Lower lobe of right lung (tissue), 2 donors: ENCODE data around the gene LTO1. TPM values are rescaled to one million over a fixed set of nuclear protein-coding genes. Genes with fewer than 3 reads are reported as not detected.

Source experiments
- ATAC-seq, 2 donors: fragments of 200-7000 bp; cut with Tn5 transposase; one replicate each; pipeline ENCODE4 v1.9.1; 2020 to 2022; ENCODE audit warnings: mild to moderate bottlenecking in 2 of 2, moderate library complexity in 2 of 2
- DNase-seq: peaks from one replicate; pipeline ENCODE4 v3.0.0-alpha.2; 2020
- H3K27ac ChIP-seq: fragments of 200-600 bp; one replicate; pipeline ENCODE4 v1.8.0; 2022
- H3K27me3 ChIP-seq: fragments of 200-600 bp; one replicate; pipeline ENCODE4 v1.8.0; 2022; ENCODE audit warnings: low read depth
- H3K36me3 ChIP-seq: fragments of 200-600 bp; one replicate; pipeline ENCODE4 v1.8.0; 2022; ENCODE audit warnings: mild to moderate bottlenecking
- H3K4me1 ChIP-seq: fragments of 200-600 bp; one replicate; pipeline ENCODE4 v1.8.0; 2022
- H3K4me3 ChIP-seq: fragments of 200-600 bp; one replicate; pipeline ENCODE4 v1.8.0; 2022; ENCODE audit warnings: mild to moderate bottlenecking
- H3K9me3 ChIP-seq: fragments of 200-600 bp; one replicate; pipeline ENCODE4 v1.8.0; 2022
- intact Hi-C: fragments of 100-400 bp; cut with DNase I; formaldehyde crosslinking; loops from one replicate; pipeline ENCODE4 v1.11.0; 2022
- total RNA-seq: library from RNA; stranded (reverse); fragmentation: NEBNext Ultra II Directional; extraction: Animal tissue kit (Norgen Biotek cat#: 25700); gene quantifications from one replicate; pipeline ENCODE4 v1.2.1, GENCODE V29; 2021
- TF ChIP-seq, protein P1 (sequence below): fragments of 200-600 bp; IDR thresholded peaks from one replicate; pipeline ENCODE4 v1.8.0; 2022; ENCODE audit warnings: antibody characterized with exemption, mild to moderate bottlenecking
- donor health status: DM: no; HTN: yes; CAD: no; lungs with severe emphysema.

LTO1 gene
- total RNA-seq, 1 donor from 2014 or later, result 23.7 TPM

DNA sequence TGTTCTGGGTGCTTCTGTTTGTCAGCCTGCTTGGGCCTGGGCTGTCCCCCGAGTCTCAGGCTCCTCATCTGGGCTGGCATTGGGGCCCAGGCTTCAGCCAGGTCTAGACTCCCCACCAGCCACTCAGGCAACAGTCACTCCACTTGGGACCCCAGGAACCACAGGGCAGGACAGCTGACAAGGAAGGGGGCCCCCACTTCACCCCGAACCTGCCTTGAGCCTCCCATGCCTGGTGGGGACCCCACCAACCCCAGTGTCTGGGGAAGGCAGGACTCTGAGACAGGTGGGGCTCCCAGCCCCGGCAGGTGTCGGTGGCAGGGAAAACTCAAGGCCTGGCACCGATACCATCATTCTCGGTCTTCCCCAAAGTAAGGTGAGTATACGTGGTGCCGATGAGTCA is 11.7 kb upstream of the LTO1 start:
- DNase-seq (no peak), ATAC-seq (no peak)
- Histone ChIP-seq H3K4me1 (peaks cover 6% of the 10 kb centered on the region), H3K27ac (no peak overlapping the region), H3K36me3 (no peaks in the 10 kb centered on the region), H3K27me3 (peaks cover 20% of the 10 kb centered on the region), H3K9me3 (no peaks in the 10 kb centered on the region), H3K4me3 (no peak overlapping the region)
- intact Hi-C loops, result loop anchor here (10.0 kb wide), 1 partner anchor 198 kb away; no protein-coding TSS in a partner anchor
- TF ChIP-seq, protein P1, sequence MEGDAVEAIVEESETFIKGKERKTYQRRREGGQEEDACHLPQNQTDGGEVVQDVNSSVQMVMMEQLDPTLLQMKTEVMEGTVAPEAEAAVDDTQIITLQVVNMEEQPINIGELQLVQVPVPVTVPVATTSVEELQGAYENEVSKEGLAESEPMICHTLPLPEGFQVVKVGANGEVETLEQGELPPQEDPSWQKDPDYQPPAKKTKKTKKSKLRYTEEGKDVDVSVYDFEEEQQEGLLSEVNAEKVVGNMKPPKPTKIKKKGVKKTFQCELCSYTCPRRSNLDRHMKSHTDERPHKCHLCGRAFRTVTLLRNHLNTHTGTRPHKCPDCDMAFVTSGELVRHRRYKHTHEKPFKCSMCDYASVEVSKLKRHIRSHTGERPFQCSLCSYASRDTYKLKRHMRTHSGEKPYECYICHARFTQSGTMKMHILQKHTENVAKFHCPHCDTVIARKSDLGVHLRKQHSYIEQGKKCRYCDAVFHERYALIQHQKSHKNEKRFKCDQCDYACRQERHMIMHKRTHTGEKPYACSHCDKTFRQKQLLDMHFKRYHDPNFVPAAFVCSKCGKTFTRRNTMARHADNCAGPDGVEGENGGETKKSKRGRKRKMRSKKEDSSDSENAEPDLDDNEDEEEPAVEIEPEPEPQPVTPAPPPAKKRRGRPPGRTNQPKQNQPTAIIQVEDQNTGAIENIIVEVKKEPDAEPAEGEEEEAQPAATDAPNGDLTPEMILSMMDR, result no peak

DNA sequence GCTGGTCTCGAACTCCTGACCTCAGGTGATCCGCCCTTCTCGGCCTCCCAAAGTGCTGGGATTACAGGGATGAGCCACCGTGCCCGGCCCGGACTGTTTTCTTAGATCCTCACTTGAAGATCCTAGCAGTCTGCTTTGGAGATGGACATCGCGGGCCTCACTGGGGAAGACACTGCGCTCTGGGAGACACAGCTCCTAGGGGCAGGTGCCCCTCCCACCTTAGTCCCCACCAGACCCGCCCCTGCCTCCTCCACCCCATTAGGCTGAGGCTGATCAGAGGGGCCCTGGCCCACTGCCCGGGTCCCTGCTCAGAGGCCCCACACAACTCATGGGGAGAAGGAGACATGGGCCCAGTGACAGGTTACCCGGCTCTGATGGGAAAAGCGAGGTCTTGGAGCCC is 11.3 kb upstream of the LTO1 start:
- peaks cover 6% of the 10 kb centered on the region for H3K4me1 ChIP-seq
- DNase-seq, result no peak
- peaks cover 20% of the 10 kb centered on the region for H3K27me3 ChIP-seq
- H3K9me3 ChIP-seq, result no peaks in the 10 kb centered on the region
- ATAC-seq, result peak in 1 of 2 donors; percentile 19
- H3K36me3 ChIP-seq, result no peaks in the 10 kb centered on the region
- no peak overlapping the region for H3K4me3 ChIP-seq
- TF ChIP-seq, protein P1, result no peak
- H3K27ac ChIP-seq, result no peak overlapping the region
- intact Hi-C loops, result loop anchor here (10.0 kb wide), 1 partner anchor 198 kb away; no protein-coding TSS in a partner anchor

DNA sequence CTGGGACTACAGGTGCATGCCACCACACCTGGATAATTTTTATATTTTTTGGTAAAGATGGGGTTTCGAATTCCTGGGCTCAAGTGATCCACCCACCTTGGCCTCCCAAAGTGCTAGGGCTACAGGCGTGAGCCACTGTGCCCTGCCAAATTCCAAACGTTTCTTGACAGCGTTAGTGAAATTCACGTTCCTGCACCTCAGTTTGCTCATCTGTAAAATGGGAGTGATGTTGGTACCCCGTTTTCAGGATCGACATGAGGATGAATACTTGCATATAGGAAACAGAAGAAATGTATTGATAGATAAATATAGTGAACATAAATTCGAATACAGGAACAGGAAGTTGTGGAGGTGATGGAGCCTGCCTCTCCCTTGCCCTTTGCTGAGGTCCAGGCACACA is 10.2 kb upstream of the LTO1 start:
- intact Hi-C loops, result loop anchor here (10.0 kb wide), 1 partner anchor 199 kb away; no protein-coding TSS in a partner anchor
- H3K36me3 ChIP-seq, result no peaks in the 10 kb centered on the region
- H3K4me3 ChIP-seq, result no peak overlapping the region
- TF ChIP-seq, protein P1, result no peak
- no peaks in the 10 kb centered on the region for H3K9me3 ChIP-seq
- DNase-seq (no peak), ATAC-seq (no peak)
- H3K4me1 ChIP-seq, result peaks cover 6% of the 10 kb centered on the region
- peaks cover 20% of the 10 kb centered on the region for H3K27me3 ChIP-seq
- no peak overlapping the region for H3K27ac ChIP-seq

DNA sequence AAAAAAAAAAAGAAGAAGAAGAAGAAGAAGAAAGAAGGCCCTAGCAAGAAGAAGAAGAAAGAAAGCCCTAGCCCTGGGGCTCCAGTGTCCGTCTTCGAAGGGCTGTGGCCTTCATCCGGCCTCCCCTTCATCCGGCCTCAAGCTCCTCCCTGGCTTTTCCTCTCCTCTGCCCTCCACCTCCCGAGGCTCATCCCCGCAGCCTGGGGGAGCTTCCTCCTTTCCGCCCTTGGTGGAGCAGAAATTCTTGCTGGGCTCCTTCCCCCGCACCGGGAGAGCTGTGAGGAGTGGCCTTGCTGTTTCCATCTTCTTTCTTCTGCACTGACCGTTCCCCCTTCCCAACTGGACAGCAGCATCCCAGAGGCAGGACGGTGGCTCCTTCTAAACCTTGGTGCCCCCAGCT is 9.5 kb upstream of the LTO1 start:
- H3K9me3 ChIP-seq, result no peaks in the 10 kb centered on the region
- no peaks in the 10 kb centered on the region for H3K36me3 ChIP-seq
- no peak overlapping the region for H3K4me3 ChIP-seq
- no peak overlapping the region for H3K27ac ChIP-seq
- H3K4me1 ChIP-seq, result peaks cover 6% of the 10 kb centered on the region
- DNase-seq, result no peak
- peaks cover 20% of the 10 kb centered on the region for H3K27me3 ChIP-seq
- intact Hi-C loops, result loop anchor here (10.0 kb wide), 1 partner anchor 200 kb away; no protein-coding TSS in a partner anchor
- TF ChIP-seq, protein P1, result no peak
- ATAC-seq, result no peak

DNA sequence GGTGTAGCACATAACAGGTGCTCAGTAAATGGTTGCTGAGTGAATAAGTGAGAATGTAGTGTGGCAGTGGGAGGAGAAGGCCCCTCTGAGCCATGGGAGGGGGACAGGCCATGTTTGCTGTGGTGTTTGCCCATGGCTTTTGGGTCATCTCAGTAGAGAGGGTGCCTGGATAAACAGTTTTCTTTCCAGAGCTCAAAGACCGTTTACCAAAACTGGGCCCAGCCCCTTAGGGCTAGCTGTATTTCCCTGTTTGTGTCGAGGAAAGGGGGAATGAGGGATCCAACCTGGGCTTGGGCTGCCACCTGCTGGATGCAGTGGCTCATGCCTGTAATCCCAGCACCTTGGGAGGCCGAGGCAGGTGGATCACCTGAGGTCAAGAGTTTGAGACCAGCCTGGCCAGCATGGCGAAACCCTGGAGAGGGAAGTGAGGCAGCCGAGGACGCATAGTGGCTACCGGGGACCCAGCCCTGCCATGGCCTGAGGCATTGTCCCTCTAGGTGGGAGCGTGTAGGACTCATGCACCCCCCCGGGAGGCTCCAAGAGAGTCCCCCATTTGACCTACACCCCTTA is 8.7 kb upstream of the LTO1 start:
- DNase-seq (no peak), ATAC-seq (peak; percentile 35 to 57)
- TF ChIP-seq, protein P1, result peak; percentile 38
- Histone ChIP-seq H3K27ac (no peak overlapping the region), H3K9me3 (no peaks in the 10 kb centered on the region), H3K36me3 (no peaks in the 10 kb centered on the region), H3K4me1 (peaks cover 6% of the 10 kb centered on the region), H3K27me3 (peaks cover 20% of the 10 kb centered on the region), H3K4me3 (no peak overlapping the region)
- intact Hi-C loops, result loop anchor here (10.0 kb wide), 1 partner anchor 201 kb away; no protein-coding TSS in a partner anchor
